GM19452 (cell line): ENCODE measurements around the gene ROR2.
"Not testable (repeated sequence)": the region's sequence is repeated elsewhere in the genome, so short reads cannot be mapped to it uniquely, and the experiment has no call there.

Experiments used
- ATAC-seq: cut with Tn5 transposase; IDR thresholded peaks from one replicate; pipeline ENCODE4 v1.9.1; 2021; ENCODE audit not compliant: unreplicated experiment

Gene ROR2

GRCh38 chr9:91802391-91802790 is 147.6 kb downstream of the ROR2 start:
- ATAC-seq: no peak

GRCh38 chr9:91800473-91801030 is 149.5 kb downstream of the ROR2 start:
- ATAC-seq: no peak

GRCh38 chr9:91799113-91799744 is 150.8 kb downstream of the ROR2 start:
- ATAC-seq: no peak

GRCh38 chr9:91798273-91799112 is 151.5 kb downstream of the ROR2 start:
- not testable (repeated sequence) for ATAC-seq

- not testable (repeated sequence) for ATAC-seq
Measured at GRCh38 chr9:91797517-91797916, 152.5 kb downstream of the ROR2 start.

- ATAC-seq: not testable (repeated sequence)
Measured at GRCh38 chr9:91796516-91796915, 153.5 kb downstream of the ROR2 start.

GRCh38 chr9:91795598-91796241 is 154.3 kb downstream of the ROR2 start:
- ATAC-seq: no peak

- ATAC-seq: not testable (repeated sequence)
Measured at GRCh38 chr9:91793371-91793770, 156.7 kb downstream of the ROR2 start.

- no peak for ATAC-seq
Measured at GRCh38 chr9:91790917-91791316, 159.1 kb downstream of the ROR2 start.

- ATAC-seq: no peak
Measured at GRCh38 chr9:91789941-91790340, 160.1 kb downstream of the ROR2 start.

GRCh38 chr9:91787931-91788330 is 162.1 kb downstream of the ROR2 start:
- ATAC-seq: no peak

GRCh38 chr9:91786132-91786896 is 163.7 kb downstream of the ROR2 start:
- ATAC-seq: no peak

- ATAC-seq: no peak
Measured at GRCh38 chr9:91785447-91785842, 164.6 kb downstream of the ROR2 start.

GRCh38 chr9:91784673-91785446 is 165.2 kb downstream of the ROR2 start:
- no peak for ATAC-seq

GRCh38 chr9:91783876-91784672 is 166.0 kb downstream of the ROR2 start:
- ATAC-seq: no peak

GRCh38 chr9:91783411-91783810 is 166.6 kb downstream of the ROR2 start:
- ATAC-seq: no peak

GRCh38 chr9:91782708-91783214 is 167.3 kb downstream of the ROR2 start:
- no peak for ATAC-seq

- no peak for ATAC-seq
Measured at GRCh38 chr9:91781906-91782305, 168.1 kb downstream of the ROR2 start.

- no peak for ATAC-seq
Measured at GRCh38 chr9:91781116-91781515, 168.9 kb downstream of the ROR2 start.
